Measurements from ENCODE around the gene TMEM163.

DNA sequence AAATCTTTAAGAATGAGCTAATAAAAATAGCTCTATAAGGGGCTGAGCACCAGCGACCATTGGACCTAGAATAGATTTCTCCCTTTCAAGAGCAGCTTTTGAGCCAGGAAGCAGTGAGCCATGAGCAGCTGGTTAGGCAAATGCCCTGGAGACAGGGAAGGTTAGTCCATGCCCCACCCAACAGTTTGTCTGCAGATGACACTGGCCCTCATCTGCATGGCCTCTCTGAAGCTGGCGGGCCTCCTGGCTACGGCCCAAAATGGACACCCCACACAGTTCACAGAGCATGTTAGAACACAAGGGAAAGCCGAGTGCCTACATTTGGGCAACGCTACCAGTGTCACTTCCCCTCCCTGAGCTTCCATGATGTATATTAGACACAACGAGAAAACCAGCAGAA, 263.9 kb downstream of the TMEM163 start:
- TF ChIP-seq, protein P1, sequence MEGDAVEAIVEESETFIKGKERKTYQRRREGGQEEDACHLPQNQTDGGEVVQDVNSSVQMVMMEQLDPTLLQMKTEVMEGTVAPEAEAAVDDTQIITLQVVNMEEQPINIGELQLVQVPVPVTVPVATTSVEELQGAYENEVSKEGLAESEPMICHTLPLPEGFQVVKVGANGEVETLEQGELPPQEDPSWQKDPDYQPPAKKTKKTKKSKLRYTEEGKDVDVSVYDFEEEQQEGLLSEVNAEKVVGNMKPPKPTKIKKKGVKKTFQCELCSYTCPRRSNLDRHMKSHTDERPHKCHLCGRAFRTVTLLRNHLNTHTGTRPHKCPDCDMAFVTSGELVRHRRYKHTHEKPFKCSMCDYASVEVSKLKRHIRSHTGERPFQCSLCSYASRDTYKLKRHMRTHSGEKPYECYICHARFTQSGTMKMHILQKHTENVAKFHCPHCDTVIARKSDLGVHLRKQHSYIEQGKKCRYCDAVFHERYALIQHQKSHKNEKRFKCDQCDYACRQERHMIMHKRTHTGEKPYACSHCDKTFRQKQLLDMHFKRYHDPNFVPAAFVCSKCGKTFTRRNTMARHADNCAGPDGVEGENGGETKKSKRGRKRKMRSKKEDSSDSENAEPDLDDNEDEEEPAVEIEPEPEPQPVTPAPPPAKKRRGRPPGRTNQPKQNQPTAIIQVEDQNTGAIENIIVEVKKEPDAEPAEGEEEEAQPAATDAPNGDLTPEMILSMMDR (IDR thresholded peaks at IDR 0.05) = no peak
- TF ChIP-seq POLR2A (IDR thresholded peaks at IDR 0.05) = no peak
